ENCODE data around the gene SRP72. TPM values are rescaled to one million over a fixed set of nuclear protein-coding genes. Genes with fewer than 3 reads are reported as not detected.
"Not testable (repeated sequence)": the region's sequence is repeated elsewhere in the genome, so short reads cannot be mapped to it uniquely, and the experiment has no call there.

The SRP72 gene
- total RNA-seq, 1 experiment from 2014 or later: 92.4 TPM

GRCh38 chr4:56444719-56445118 is 22.7 kb upstream of the SRP72 start:
- POLR2A ChIA-PET (ENCODE audit: unreplicated experiment): interaction anchor here (0.7 kb wide), 1 partner anchor 14 kb away, joined by 5 read pairs; no protein-coding TSS in a partner anchor
- Histone ChIP-seq H3K79me2 (ENCODE audit: low read depth) (peaks cover 52% of the 10 kb centered on the region), H3K27me3 (ENCODE audit: insufficient read depth, low read depth) (no peaks in the 10 kb centered on the region), H2AFZ (no peak overlapping the region), H3F3A (ENCODE audit: insufficient read depth, low read depth) (no peaks in the 10 kb centered on the region), H4K20me1 (ENCODE audit: insufficient read depth) (peaks cover 18% of the 10 kb centered on the region; the same call in 1 of the 2 replicates), H3K4me2 (no peak overlapping the region), H3K9me3 (ENCODE audit: insufficient read depth, low read depth) (no peaks in the 10 kb centered on the region), H3K4me1 (replicated peaks; ENCODE audit: insufficient read depth) (no peaks in the 10 kb centered on the region), H3K27ac (no peak overlapping the region), H3K36me3 (ENCODE audit: low read depth) (peaks cover 15% of the 10 kb centered on the region), H3K4me3 (no peak overlapping the region), H3K9me2 (ENCODE audit: insufficient read depth) (no peaks in the 10 kb centered on the region)
- TF ChIP-seq CTCF (conservative IDR thresholded peaks at IDR 0.05) (no peak), EZH2 (IDR thresholded peaks at IDR 0.05; ENCODE audit: low read depth) (no peak)
- intact Hi-C loops (cut with micrococcal nuclease; ENCODE audit: unreplicated experiment): no loop called here
- BruUV-seq (replicated peaks): no TSS peak
- DNase-seq: no peak
- CTCF ChIA-PET: no interaction called here

GRCh38 chr4:56445699-56446098 is 21.7 kb upstream of the SRP72 start:
- H3K27me3 ChIP-seq (ENCODE audit: insufficient read depth, low read depth): no peaks in the 10 kb centered on the region
- H3K4me2 ChIP-seq: no peak overlapping the region
- no peak overlapping the region for H2AFZ ChIP-seq
- H3K9me2 ChIP-seq (ENCODE audit: insufficient read depth): no peaks in the 10 kb centered on the region
- H3K36me3 ChIP-seq (ENCODE audit: low read depth): peaks cover 15% of the 10 kb centered on the region
- intact Hi-C loops (cut with micrococcal nuclease; ENCODE audit: unreplicated experiment): no loop called here
- ChIA-PET POLR2A (ENCODE audit: unreplicated experiment) (no interaction called here), CTCF (no interaction called here)
- H3K9me3 ChIP-seq (ENCODE audit: insufficient read depth, low read depth): no peaks in the 10 kb centered on the region
- H3F3A ChIP-seq (ENCODE audit: insufficient read depth, low read depth): no peaks in the 10 kb centered on the region
- no TSS peak for BruUV-seq (replicated peaks)
- H3K4me3 ChIP-seq: no peak overlapping the region
- peaks cover 43% of the 10 kb centered on the region for H3K79me2 ChIP-seq (ENCODE audit: low read depth)
- no peaks in the 10 kb centered on the region for H3K4me1 ChIP-seq (replicated peaks; ENCODE audit: insufficient read depth)
- peaks cover 8% of the 10 kb centered on the region; the same call in 1 of the 2 replicates for H4K20me1 ChIP-seq (ENCODE audit: insufficient read depth)
- TF ChIP-seq CTCF (conservative IDR thresholded peaks at IDR 0.05): no peak
- TF ChIP-seq EZH2 (IDR thresholded peaks at IDR 0.05; ENCODE audit: low read depth): no peak
- no peak overlapping the region for H3K27ac ChIP-seq
- no peak for DNase-seq

- POLR2A ChIA-PET (ENCODE audit: unreplicated experiment): no interaction called here
- H3K4me3 ChIP-seq: no peak overlapping the region
- no peak overlapping the region for H3K27ac ChIP-seq
Measured at GRCh38 chr4:56448301-56448700, 19.1 kb upstream of the SRP72 start.

GRCh38 chr4:56449475-56449874 is 17.9 kb upstream of the SRP72 start:
- DNase-seq; BruUV-seq (replicated peaks); H3K27me3 ChIP-seq (ENCODE audit: insufficient read depth, low read depth); H3K4me3 ChIP-seq; H2AFZ ChIP-seq; H3K79me2 ChIP-seq (ENCODE audit: low read depth); H3K36me3 ChIP-seq (ENCODE audit: low read depth); intact Hi-C loops (cut with micrococcal nuclease; ENCODE audit: unreplicated experiment); H3K9me2 ChIP-seq (ENCODE audit: insufficient read depth); H3K4me2 ChIP-seq; H3K27ac ChIP-seq; H3K4me1 ChIP-seq (replicated peaks; ENCODE audit: insufficient read depth); POLR2A ChIA-PET (ENCODE audit: unreplicated experiment); H3K9me3 ChIP-seq (ENCODE audit: insufficient read depth, low read depth); CTCF ChIA-PET; H3F3A ChIP-seq (ENCODE audit: insufficient read depth, low read depth); H4K20me1 ChIP-seq (ENCODE audit: insufficient read depth): not testable (repeated sequence)

More at GRCh38 chr4:56448301-56448700, 19.1 kb upstream of the SRP72 start:
- CTCF ChIA-PET: no interaction called here
- intact Hi-C loops (cut with micrococcal nuclease; ENCODE audit: unreplicated experiment): no loop called here
- TF ChIP-seq CTCF (conservative IDR thresholded peaks at IDR 0.05) (no peak), EZH2 (IDR thresholded peaks at IDR 0.05; ENCODE audit: low read depth) (no peak)
- Histone ChIP-seq H3F3A (ENCODE audit: insufficient read depth, low read depth) (no peaks in the 10 kb centered on the region), H4K20me1 (ENCODE audit: insufficient read depth) (0 out of 2 replicates have a peak, but pooled peaks cover 2% of the 10 kb centered on the region), H3K79me2 (ENCODE audit: low read depth) (peaks cover 19% of the 10 kb centered on the region), H3K4me2 (no peak overlapping the region), H3K4me1 (replicated peaks; ENCODE audit: insufficient read depth) (no peaks in the 10 kb centered on the region), H3K9me2 (ENCODE audit: insufficient read depth) (no peaks in the 10 kb centered on the region), H3K27me3 (ENCODE audit: insufficient read depth, low read depth) (no peaks in the 10 kb centered on the region), H2AFZ (no peak overlapping the region), H3K36me3 (ENCODE audit: low read depth) (peaks cover 6% of the 10 kb centered on the region; the same call in 1 of the 2 replicates), H3K9me3 (ENCODE audit: insufficient read depth, low read depth) (no peaks in the 10 kb centered on the region)
- BruUV-seq (replicated peaks): no TSS peak
- no peak for DNase-seq

All from PC-9 (cell line).